Neural progenitor cell (in vitro differentiated cells): ENCODE data around the gene PLAC8L1. TPM values are rescaled to one million over a fixed set of nuclear protein-coding genes. Genes with fewer than 3 reads are reported as not detected.

Experiments
- DNase-seq: peaks from one replicate; pipeline ENCODE4 v3.0.0-alpha.2; 2016; ENCODE audit warnings: low spot score
- H2AFZ ChIP-seq: fragments of 200-600 bp; sonication (generic); replicated peaks from 2 replicates; pipeline ENCODE4 v1.6.1; 2016; ENCODE audit warnings: antibody characterized with exemption
- H3F3A ChIP-seq: fragments of 200-600 bp; sonication (generic); 2 replicates; pipeline ENCODE4 v1.6.1; 2016; ENCODE audit warnings: antibody characterized with exemption, low read depth
- H3K27ac ChIP-seq: fragments of 200-600 bp; sonication (generic); 2 replicates; pipeline ENCODE4 v1.5.1; 2016; ENCODE audit warnings: mild to moderate bottlenecking
- H3K27me3 ChIP-seq: fragments of 200-600 bp; sonication (generic); 2 replicates; pipeline ENCODE4 v1.6.1; 2016; ENCODE audit warnings: mild to moderate bottlenecking, moderate library complexity
- H3K36me3 ChIP-seq: fragments of 200-600 bp; sonication (generic); 2 replicates; pipeline ENCODE4 v1.5.1; 2016
- H3K4me1 ChIP-seq: fragments of 200-600 bp; sonication (generic); 2 replicates; pipeline ENCODE4 v1.6.1; 2016; ENCODE audit warnings: mixed run types
- H3K4me2 ChIP-seq: fragments of 200-600 bp; sonication (generic); 2 replicates; pipeline ENCODE4 v1.6.1; 2016
- H3K4me3 ChIP-seq: fragments of 200-600 bp; sonication (generic); 2 replicates; pipeline ENCODE4 v1.5.1; 2016
- H3K79me2 ChIP-seq: fragments of 200-600 bp; sonication (generic); 2 replicates; pipeline ENCODE4 v1.6.1; 2016; ENCODE audit warnings: low read depth
- H3K9ac ChIP-seq: fragments of 200-600 bp; sonication (generic); 2 replicates; pipeline ENCODE4 v1.6.1; 2016
- H3K9me3 ChIP-seq: fragments of 200-600 bp; sonication (generic); 2 replicates; pipeline ENCODE4 v1.5.1; 2016; ENCODE audit warnings: low read depth
- H4K20me1 ChIP-seq: fragments of 200-600 bp; sonication (generic); 2 replicates; pipeline ENCODE4 v1.6.1; 2016; ENCODE audit warnings: low read depth
- H3K27ac Mint-ChIP-seq: 3 replicates; pipeline ENCODE4 v1.8.0; 2021; ENCODE audit warnings: mixed read lengths
- H3K27me3 Mint-ChIP-seq: 2 replicates; pipeline ENCODE4 v1.8.0; 2022; ENCODE audit warnings: low read depth, mild to moderate bottlenecking, inconsistent platforms, moderate library complexity, mixed read lengths; ENCODE audit not compliant: insufficient read depth
- H3K36me3 Mint-ChIP-seq: 3 replicates; pipeline ENCODE4 v1.8.0; 2021; ENCODE audit warnings: mixed read lengths
- H3K4me1 Mint-ChIP-seq: 3 replicates; pipeline ENCODE4 v1.8.0; 2021; ENCODE audit warnings: mixed read lengths
- H3K4me3 Mint-ChIP-seq: 3 replicates; pipeline ENCODE4 v1.8.0; 2021; ENCODE audit warnings: mild to moderate bottlenecking, moderate library complexity, mixed read lengths
- H3K9me3 Mint-ChIP-seq: 3 replicates; pipeline ENCODE4 v1.8.0; 2020; ENCODE audit warnings: mixed read lengths
- EZH2 ChIP-seq: fragments of 200-600 bp; sonication (generic); IDR thresholded peaks from 2 replicates; pipeline ENCODE4 v1.6.1; 2017; ENCODE audit warnings: antibody characterized with exemption, mild to moderate bottlenecking, moderate library complexity
- EZH2phosphoT487 ChIP-seq: fragments of 200-600 bp; sonication (generic); IDR thresholded peaks from 2 replicates; pipeline ENCODE4 v1.6.1; 2017; ENCODE audit warnings: antibody characterized with exemption
- total RNA-seq: library from RNA; depleted of rRNA; stranded (reverse); fragments of >200 nt; gene quantifications from 2 replicates; pipeline ENCODE4 v1.2.3, GENCODE V29; 2015; ENCODE audit warnings: low replicate concordance
- TF ChIP-seq, protein P1 (sequence below): fragments of 200-600 bp; sonication (generic); IDR thresholded peaks from 2 replicates; pipeline ENCODE4 v1.5.1; 2017; ENCODE audit warnings: antibody characterized with exemption, mild to moderate bottlenecking

PLAC8L1 gene
- total RNA-seq, 1 donor from 2014 or later, result 0.51 TPM

DNA sequence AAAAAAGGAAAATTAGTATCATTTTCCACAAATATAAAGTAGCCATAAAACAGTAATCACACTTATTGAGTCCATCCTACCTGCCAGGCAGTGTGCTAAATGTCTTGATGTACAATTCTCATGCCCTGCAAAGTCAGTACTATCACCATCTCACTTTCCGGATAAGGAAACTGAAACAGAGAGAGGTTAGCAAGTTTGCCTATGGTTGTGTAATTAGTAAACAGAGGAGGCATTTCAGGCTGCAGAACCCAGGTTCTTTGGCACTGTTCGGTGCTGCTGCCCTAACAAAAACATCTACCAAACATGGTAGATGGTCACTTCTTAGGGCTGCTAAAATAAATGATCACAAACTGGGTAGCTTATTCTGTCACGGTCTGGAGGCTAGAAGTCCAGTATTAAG is 22.6 kb downstream of the PLAC8L1 start:
- no peak overlapping the region for H3K9ac ChIP-seq
- DNase-seq, result no peak
- TF ChIP-seq, protein P1, sequence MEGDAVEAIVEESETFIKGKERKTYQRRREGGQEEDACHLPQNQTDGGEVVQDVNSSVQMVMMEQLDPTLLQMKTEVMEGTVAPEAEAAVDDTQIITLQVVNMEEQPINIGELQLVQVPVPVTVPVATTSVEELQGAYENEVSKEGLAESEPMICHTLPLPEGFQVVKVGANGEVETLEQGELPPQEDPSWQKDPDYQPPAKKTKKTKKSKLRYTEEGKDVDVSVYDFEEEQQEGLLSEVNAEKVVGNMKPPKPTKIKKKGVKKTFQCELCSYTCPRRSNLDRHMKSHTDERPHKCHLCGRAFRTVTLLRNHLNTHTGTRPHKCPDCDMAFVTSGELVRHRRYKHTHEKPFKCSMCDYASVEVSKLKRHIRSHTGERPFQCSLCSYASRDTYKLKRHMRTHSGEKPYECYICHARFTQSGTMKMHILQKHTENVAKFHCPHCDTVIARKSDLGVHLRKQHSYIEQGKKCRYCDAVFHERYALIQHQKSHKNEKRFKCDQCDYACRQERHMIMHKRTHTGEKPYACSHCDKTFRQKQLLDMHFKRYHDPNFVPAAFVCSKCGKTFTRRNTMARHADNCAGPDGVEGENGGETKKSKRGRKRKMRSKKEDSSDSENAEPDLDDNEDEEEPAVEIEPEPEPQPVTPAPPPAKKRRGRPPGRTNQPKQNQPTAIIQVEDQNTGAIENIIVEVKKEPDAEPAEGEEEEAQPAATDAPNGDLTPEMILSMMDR, result no peak
- TF ChIP-seq EZH2 (no peak), EZH2phosphoT487 (no peak)
- no peaks in the 10 kb centered on the region for H3K9me3 Mint-ChIP-seq
- no peaks in the 10 kb centered on the region for H3K79me2 ChIP-seq
- H3K4me3 Mint-ChIP-seq, result no peak overlapping the region
- no peaks in the 10 kb centered on the region for H3F3A ChIP-seq
- H3K4me1 Mint-ChIP-seq, result no peaks in the 10 kb centered on the region
- no peak overlapping the region for H3K4me2 ChIP-seq
- H3K27me3 Mint-ChIP-seq, result peaks cover 7% of the 10 kb centered on the region
- no peaks in the 10 kb centered on the region for H3K36me3 Mint-ChIP-seq
- H3K27me3 ChIP-seq, result no peaks in the 10 kb centered on the region
- no peaks in the 10 kb centered on the region for H4K20me1 ChIP-seq
- no peak overlapping the region for H3K27ac Mint-ChIP-seq
- H3K36me3 ChIP-seq, result no peaks in the 10 kb centered on the region
- no peak overlapping the region for H2AFZ ChIP-seq
- H3K4me3 ChIP-seq, result no peak overlapping the region
- no peaks in the 10 kb centered on the region for H3K9me3 ChIP-seq
- H3K4me1 ChIP-seq, result no peaks in the 10 kb centered on the region
- H3K27ac ChIP-seq, result no peak overlapping the region

DNA sequence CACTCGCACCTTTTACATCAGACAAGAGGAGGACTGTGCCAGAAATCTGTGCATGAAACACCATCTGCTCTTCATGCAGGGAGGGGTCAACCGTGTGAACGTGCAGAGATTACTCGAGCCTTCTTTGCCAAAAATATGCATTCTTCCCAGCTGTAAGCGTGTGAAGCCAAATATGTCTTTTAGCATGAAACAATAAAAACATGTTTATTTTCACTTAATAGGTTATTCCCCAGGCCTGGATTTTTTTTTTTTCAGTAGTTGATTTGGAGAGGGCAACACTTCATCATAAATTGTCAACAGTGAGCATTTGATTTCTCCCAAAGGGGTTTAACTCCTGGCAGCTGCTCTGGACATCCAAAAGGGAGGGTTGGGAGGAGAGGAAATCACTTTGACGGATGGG is 23.8 kb downstream of the PLAC8L1 start:
- H3K4me3 ChIP-seq, result no peak overlapping the region
- no peak for DNase-seq

DNA sequence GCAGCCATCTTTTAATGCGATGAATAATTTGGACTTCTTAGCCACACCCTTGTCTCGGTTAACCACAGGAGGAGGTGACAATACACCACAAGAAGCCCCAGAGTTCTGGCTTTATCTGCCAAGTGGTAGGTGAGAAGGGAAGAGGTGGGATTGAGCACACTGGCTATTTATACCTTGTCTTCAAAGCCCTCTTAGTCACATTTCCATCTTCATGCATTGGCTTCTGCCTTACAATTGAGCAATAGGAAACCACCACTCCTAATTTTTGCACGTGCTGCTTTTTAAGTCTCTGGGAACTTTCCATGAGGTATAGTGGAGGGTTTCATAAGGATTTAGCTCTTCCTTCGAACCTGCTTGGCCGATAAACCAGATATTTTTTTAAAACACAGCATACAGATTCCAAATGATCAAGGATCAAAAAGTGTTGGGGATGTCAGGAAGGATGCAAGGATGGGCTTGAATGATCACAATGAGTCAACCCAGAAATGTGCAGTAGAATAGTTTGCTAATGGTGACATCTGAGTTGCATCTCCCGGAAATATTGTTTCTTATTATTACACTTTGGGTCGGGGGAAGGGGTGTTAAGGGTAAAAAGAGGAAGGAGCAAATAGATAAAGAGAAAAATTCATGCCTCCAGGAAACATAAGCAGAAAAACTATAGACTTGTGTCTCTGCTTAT is 25.5 kb downstream of the PLAC8L1 start:
- TF ChIP-seq EZH2 (no peak), EZH2phosphoT487 (no peak)
- TF ChIP-seq, protein P1, result no peak
- no peak for DNase-seq
- no peaks in the 10 kb centered on the region for H3K36me3 ChIP-seq
- Mint-ChIP-seq H3K36me3 (no peaks in the 10 kb centered on the region), H3K4me3 (no peak overlapping the region), H3K27ac (no peak overlapping the region), H3K4me1 (peaks cover 3% of the 10 kb centered on the region), H3K9me3 (no peaks in the 10 kb centered on the region), H3K27me3 (peaks cover 7% of the 10 kb centered on the region)
- H3K27ac ChIP-seq, result no peak overlapping the region
- H3K79me2 ChIP-seq, result no peaks in the 10 kb centered on the region
- H3K9ac ChIP-seq, result no peak overlapping the region
- no peak overlapping the region for H3K4me3 ChIP-seq
- H4K20me1 ChIP-seq, result no peaks in the 10 kb centered on the region
- H3K4me2 ChIP-seq, result no peak overlapping the region
- no peaks in the 10 kb centered on the region for H3K27me3 ChIP-seq
- no peaks in the 10 kb centered on the region for H3K9me3 ChIP-seq
- no peak overlapping the region for H2AFZ ChIP-seq
- H3K4me1 ChIP-seq, result peaks cover 15% of the 10 kb centered on the region
- H3F3A ChIP-seq, result no peaks in the 10 kb centered on the region

More for the DNA sequence above, 23.8 kb downstream of the PLAC8L1 start:
- peaks cover 6% of the 10 kb centered on the region for H3K4me1 ChIP-seq
- peaks cover 7% of the 10 kb centered on the region for H3K27me3 Mint-ChIP-seq
- no peaks in the 10 kb centered on the region for H3K9me3 ChIP-seq
- H3F3A ChIP-seq, result no peaks in the 10 kb centered on the region
- no peak overlapping the region for H3K4me2 ChIP-seq
- TF ChIP-seq EZH2 (no peak), EZH2phosphoT487 (no peak)
- TF ChIP-seq, protein P1, result no peak
- peaks cover 3% of the 10 kb centered on the region for H3K4me1 Mint-ChIP-seq
- H3K9ac ChIP-seq, result no peak overlapping the region
- no peak overlapping the region for H3K27ac ChIP-seq
- H3K9me3 Mint-ChIP-seq, result no peaks in the 10 kb centered on the region
- H3K27ac Mint-ChIP-seq, result no peak overlapping the region
- no peaks in the 10 kb centered on the region for H3K79me2 ChIP-seq
- no peaks in the 10 kb centered on the region for H4K20me1 ChIP-seq
- H3K27me3 ChIP-seq, result no peaks in the 10 kb centered on the region
- H3K36me3 ChIP-seq, result no peaks in the 10 kb centered on the region
- no peak overlapping the region for H2AFZ ChIP-seq
- H3K36me3 Mint-ChIP-seq, result no peaks in the 10 kb centered on the region
- no peak overlapping the region for H3K4me3 Mint-ChIP-seq
